PC-3 (cell line): ENCODE results near the gene RUBCN. TPM values are rescaled to one million over a fixed set of nuclear protein-coding genes. Genes with fewer than 3 reads are reported as not detected.
"Not testable (repeated sequence)": the region's sequence is repeated elsewhere in the genome, so short reads cannot be mapped to it uniquely, and the experiment has no call there.

Experiments
- ATAC-seq: fragments of 200-7000 bp; cut with Tn5 transposase; 2 replicates; pipeline ENCODE4 v1.9.1; 2020; ENCODE audit warnings: mild to moderate bottlenecking, moderate library complexity
- BruUV-seq: library from RNA; stranded (reverse); fragments of 400-500 nt; replicated peaks from 2 replicates; lab custom pipeline; 2021; lab: Mats Ljungman, UMichigan
- CTCF ChIA-PET: fragments of 300-600 bp; sonication (Branson Sonifier 250); formaldehyde crosslinking; loops from one replicate; lab custom pipeline; 2022; ENCODE audit warnings: antibody characterized with exemption; lab: Charles Lee
- POLR2A ChIA-PET: fragments of 300-600 bp; sonication (Branson Sonifier 250); formaldehyde crosslinking; loops from one replicate; lab custom pipeline; 2022; ENCODE audit warnings: antibody characterized with exemption; ENCODE audit not compliant: unreplicated experiment; lab: Charles Lee
- DNase-seq: peaks from one replicate; pipeline ENCODE4 v3.0.0-alpha.2; 2015
- H2AFZ ChIP-seq: fragments of 300-600 bp; sonication (generic); 2 replicates; pipeline ENCODE4 v1.6.0; 2016; ENCODE audit warnings: antibody characterized with exemption, low read length
- H3F3A ChIP-seq: fragments of 300-600 bp; sonication (generic); one replicate; pipeline ENCODE4 v1.6.0; 2017; ENCODE audit warnings: antibody characterized with exemption, low read length, control low read depth, mild to moderate bottlenecking; ENCODE audit not compliant: unreplicated experiment
- H3K27ac ChIP-seq: fragments of 300-600 bp; sonication (generic); 2 replicates; pipeline ENCODE4 v1.5.1; 2016; ENCODE audit warnings: mild to moderate bottlenecking, low read length
- H3K27me3 ChIP-seq: fragments of 300-600 bp; sonication (generic); 2 replicates; pipeline ENCODE4 v1.6.1; 2016; ENCODE audit warnings: low read length, mixed read lengths
- H3K36me3 ChIP-seq: fragments of 300-600 bp; sonication (generic); 2 replicates; pipeline ENCODE4 v1.6.1; 2016; ENCODE audit warnings: low read depth, mixed run types, low read length, mixed read lengths
- H3K4me1 ChIP-seq: fragments of 300-600 bp; sonication (generic); 2 replicates; pipeline ENCODE4 v1.5.1; 2016; ENCODE audit warnings: low read length; ENCODE audit not compliant: insufficient read depth
- H3K4me2 ChIP-seq: fragments of 300-600 bp; sonication (generic); 2 replicates; pipeline ENCODE4 v1.6.0; 2016; ENCODE audit warnings: low read length
- H3K4me3 ChIP-seq: fragments of 300-600 bp; sonication (generic); 2 replicates; pipeline ENCODE4 v1.5.1; 2016; ENCODE audit warnings: mild to moderate bottlenecking, low read length, mixed read lengths
- H3K79me2 ChIP-seq: fragments of 300-600 bp; sonication (generic); 2 replicates; pipeline ENCODE4 v1.6.1; 2017; ENCODE audit warnings: low read length, mixed read lengths
- H3K9ac ChIP-seq: fragments of 300-600 bp; sonication (generic); 2 replicates; pipeline ENCODE4 v1.6.0; 2016; ENCODE audit warnings: mild to moderate bottlenecking, low read length
- H3K9me2 ChIP-seq: fragments of 300-600 bp; sonication (generic); replicated peaks from 2 replicates; pipeline ENCODE4 v1.6.1; 2016; ENCODE audit warnings: mixed run types, low read length, mixed read lengths
- H3K9me3 ChIP-seq: fragments of 300-600 bp; sonication (generic); 2 replicates; pipeline ENCODE4 v1.6.1; 2016; ENCODE audit warnings: low read length, mixed read lengths
- H4K20me1 ChIP-seq: fragments of 300-600 bp; sonication (generic); 2 replicates; pipeline ENCODE4 v1.6.1; 2016; ENCODE audit warnings: low read length, mixed read lengths
- intact Hi-C: fragments of 100-400 bp; cut with micrococcal nuclease; formaldehyde crosslinking; loops from 2 replicates; pipeline ENCODE4 v1.9.0; 2023
- total RNA-seq: library from RNA; depleted of rRNA; stranded (reverse); fragments of >200 nt; gene quantifications from 2 replicates; pipeline ENCODE4 v1.2.3, GENCODE V29; 2014

The RUBCN gene
- total RNA-seq, 1 experiment from 2014 or later = 24.5 TPM

- BruUV-seq, H3K9me2 ChIP-seq, intact Hi-C loops, H3K4me1 ChIP-seq, H3K27me3 ChIP-seq, H3K79me2 ChIP-seq, H3K27ac ChIP-seq, H2AFZ ChIP-seq, H3K9me3 ChIP-seq, H4K20me1 ChIP-seq, H3K4me2 ChIP-seq, H3K36me3 ChIP-seq, H3F3A ChIP-seq, POLR2A ChIA-PET, H3K9ac ChIP-seq, ATAC-seq, H3K4me3 ChIP-seq, CTCF ChIA-PET, DNase-seq: not testable (repeated sequence)
Measured at GRCh38 chr3:197631989-197632388, 104.7 kb downstream of the RUBCN start.

- H3K9ac ChIP-seq, ATAC-seq, H3K9me3 ChIP-seq, POLR2A ChIA-PET, H3K4me3 ChIP-seq, H3K79me2 ChIP-seq, H3K27me3 ChIP-seq, BruUV-seq, H3F3A ChIP-seq, H3K36me3 ChIP-seq, H3K4me1 ChIP-seq, DNase-seq, H2AFZ ChIP-seq, H3K4me2 ChIP-seq, H3K27ac ChIP-seq, H3K9me2 ChIP-seq, CTCF ChIA-PET, H4K20me1 ChIP-seq, intact Hi-C loops: not testable (repeated sequence)
Measured at GRCh38 chr3:197630766-197631165, 105.9 kb downstream of the RUBCN start.

DNA sequence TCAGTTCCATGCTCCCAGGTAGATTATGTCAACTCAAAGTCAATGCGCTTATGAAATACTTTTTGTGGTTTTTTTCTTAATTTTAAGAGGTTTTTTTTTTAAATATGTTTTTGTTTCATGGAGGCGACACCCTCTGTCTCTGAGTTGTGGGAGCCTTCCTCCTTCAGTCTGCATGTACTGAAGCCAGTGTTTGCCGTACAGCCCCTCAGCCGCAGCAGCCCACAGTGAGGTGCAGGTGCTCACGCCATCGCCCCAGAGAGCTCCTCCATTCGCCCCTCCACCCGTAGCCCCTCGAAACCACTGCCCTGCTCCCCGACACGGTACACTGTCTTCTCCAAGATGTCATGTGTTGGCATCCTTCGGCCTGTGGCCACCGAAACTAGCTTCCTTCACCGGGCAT lies 107.4 kb downstream of the RUBCN start:
- DNase-seq, ATAC-seq, H3F3A ChIP-seq, H3K36me3 ChIP-seq, POLR2A ChIA-PET, H3K4me3 ChIP-seq, H2AFZ ChIP-seq, CTCF ChIA-PET, intact Hi-C loops, H3K27ac ChIP-seq, H3K9ac ChIP-seq, H3K4me2 ChIP-seq, H3K9me3 ChIP-seq, BruUV-seq, H3K27me3 ChIP-seq, H4K20me1 ChIP-seq, H3K4me1 ChIP-seq, H3K9me2 ChIP-seq: not testable (repeated sequence)
- H3K79me2 ChIP-seq = peaks cover 15% of the 10 kb centered on the region

DNA sequence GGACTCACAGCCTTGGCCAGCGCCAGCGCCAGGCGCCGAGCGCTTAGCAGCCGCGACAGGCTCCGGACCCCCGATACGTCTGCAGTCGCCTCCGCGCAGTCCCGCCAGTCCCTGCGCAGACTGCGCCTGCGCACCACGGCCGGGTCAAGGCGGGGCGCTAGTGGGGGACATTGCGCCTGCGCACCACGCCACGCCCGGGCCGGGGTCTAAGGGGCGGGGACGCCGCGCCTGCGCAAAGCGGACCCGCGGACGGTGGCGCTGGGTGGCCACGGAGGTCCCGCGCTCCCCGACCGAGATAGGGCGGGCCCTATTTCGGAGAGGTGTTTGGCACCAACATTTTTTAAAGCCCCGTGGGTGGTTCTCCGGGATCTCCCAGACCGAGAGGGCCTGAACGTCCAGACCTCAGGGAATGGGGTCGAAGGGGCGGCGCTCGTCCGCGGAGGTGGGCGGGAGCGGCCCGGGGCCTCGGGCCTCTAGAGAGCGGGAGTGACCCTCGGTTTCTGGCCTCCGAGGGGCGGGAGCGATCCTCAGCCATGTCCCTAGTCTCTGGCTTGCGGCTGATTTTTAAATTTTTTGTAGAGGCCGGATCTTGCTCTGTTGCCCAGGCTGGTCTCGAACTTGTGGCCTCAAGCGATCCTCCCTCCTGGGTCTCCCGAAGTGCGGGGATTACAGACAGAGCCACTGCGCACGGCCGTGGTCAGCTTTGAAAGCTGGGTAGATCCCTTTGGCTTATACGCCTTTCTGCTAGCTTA lies 108.8 kb downstream of the RUBCN start:
- H3K9ac ChIP-seq = peak overlapping the region; percentile 82
- H3K4me1 ChIP-seq, H3F3A ChIP-seq, H4K20me1 ChIP-seq, H3K9me2 ChIP-seq, CTCF ChIA-PET, H3K27ac ChIP-seq, H3K9me3 ChIP-seq, intact Hi-C loops, H3K27me3 ChIP-seq, H3K36me3 ChIP-seq, BruUV-seq, POLR2A ChIA-PET: not testable (repeated sequence)
- H3K4me3 ChIP-seq = peak overlapping the region; percentile 73
- ATAC-seq (peak; percentile 75), DNase-seq (peak; percentile 82)
- peaks cover 19% of the 10 kb centered on the region for H3K79me2 ChIP-seq
- peak overlapping the region; percentile 88 for H2AFZ ChIP-seq
- H3K4me2 ChIP-seq = peak overlapping the region; percentile 81

- H4K20me1 ChIP-seq, POLR2A ChIA-PET: not testable (repeated sequence)
Measured at GRCh38 chr3:197627158-197627771, 109.4 kb downstream of the RUBCN start.

GRCh38 chr3:197626404-197627157 lies 110.1 kb downstream of the RUBCN start:
- H2AFZ ChIP-seq, BruUV-seq, H3K27me3 ChIP-seq, H3K9me3 ChIP-seq, DNase-seq, H3K27ac ChIP-seq, CTCF ChIA-PET, POLR2A ChIA-PET, H3K4me1 ChIP-seq, H3K9ac ChIP-seq, H3F3A ChIP-seq, intact Hi-C loops, H3K9me2 ChIP-seq, H4K20me1 ChIP-seq, H3K36me3 ChIP-seq: not testable (repeated sequence)
- H3K79me2 ChIP-seq = peaks cover 19% of the 10 kb centered on the region
- peak overlapping the region; percentile 48; the same call in 1 of the 2 replicates for H3K4me3 ChIP-seq
- ATAC-seq = peak; percentile 53
- H3K4me2 ChIP-seq = peak overlapping the region; percentile 61; the same call in 1 of the 2 replicates

More at GRCh38 chr3:197627158-197627771, 109.4 kb downstream of the RUBCN start:
- H3K4me3 ChIP-seq = peak overlapping the region; percentile 73; the same call in 1 of the 2 replicates
- H3K4me2 ChIP-seq, H3K9me3 ChIP-seq, H2AFZ ChIP-seq, H3K27me3 ChIP-seq, H3F3A ChIP-seq, H3K27ac ChIP-seq, CTCF ChIA-PET, DNase-seq, H3K36me3 ChIP-seq, intact Hi-C loops, H3K4me1 ChIP-seq, H3K9me2 ChIP-seq, BruUV-seq: not testable (repeated sequence)
- peaks cover 19% of the 10 kb centered on the region for H3K79me2 ChIP-seq
- ATAC-seq = peak; percentile 42
- peak overlapping the region; percentile 82; the same call in 1 of the 2 replicates for H3K9ac ChIP-seq
